ENCODE data around the gene USB1.

USB1 gene

DNA sequence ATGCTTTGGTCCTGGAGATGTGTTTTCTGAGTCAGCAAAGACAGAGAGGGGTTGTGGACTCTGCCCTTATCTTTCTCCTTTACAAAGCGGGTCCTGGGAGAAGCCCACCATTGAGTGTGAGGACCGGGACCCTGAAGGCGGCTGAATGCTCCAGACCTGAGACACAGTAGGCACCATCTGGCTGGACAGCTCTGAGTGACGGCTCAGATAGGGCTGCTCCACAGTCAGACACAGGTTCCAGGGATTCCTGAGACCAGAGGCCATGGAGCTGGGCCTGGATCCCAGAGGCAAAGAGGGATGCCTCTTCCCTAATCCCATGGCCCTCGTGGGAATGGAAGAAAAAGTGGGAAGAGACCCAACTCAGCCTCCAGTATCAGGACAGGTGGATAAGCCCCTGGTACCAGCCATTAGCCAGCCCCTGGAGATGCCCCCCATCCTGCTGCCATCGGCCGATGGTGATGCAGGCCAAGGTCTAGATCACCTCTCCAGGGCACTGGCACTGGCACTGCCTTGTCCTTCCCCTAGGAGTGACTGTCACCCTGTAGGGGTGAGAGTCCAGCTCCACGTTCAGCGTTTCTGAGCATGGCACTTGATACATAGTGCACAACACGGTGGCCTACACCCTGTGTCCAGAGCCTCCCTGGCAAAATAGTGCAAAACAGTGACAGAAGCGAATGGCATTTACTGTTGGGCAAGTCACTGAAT, 29.1 kb downstream of the USB1 start:
- H3K27ac ChIP-seq: no peak overlapping the region
- no peak for DNase-seq (ENCODE audit: low read depth, low spot score)

- H3K27ac ChIP-seq: no peak overlapping the region
- no peak for DNase-seq (ENCODE audit: low read depth, low spot score)
These were observed 30.0 kb downstream of the USB1 start for GRCh38 chr16:58031016-58031800.

GRCh38 chr16:58032710-58033293, 31.6 kb downstream of the USB1 start:
- DNase-seq (ENCODE audit: low read depth, low spot score): no peak

DNA sequence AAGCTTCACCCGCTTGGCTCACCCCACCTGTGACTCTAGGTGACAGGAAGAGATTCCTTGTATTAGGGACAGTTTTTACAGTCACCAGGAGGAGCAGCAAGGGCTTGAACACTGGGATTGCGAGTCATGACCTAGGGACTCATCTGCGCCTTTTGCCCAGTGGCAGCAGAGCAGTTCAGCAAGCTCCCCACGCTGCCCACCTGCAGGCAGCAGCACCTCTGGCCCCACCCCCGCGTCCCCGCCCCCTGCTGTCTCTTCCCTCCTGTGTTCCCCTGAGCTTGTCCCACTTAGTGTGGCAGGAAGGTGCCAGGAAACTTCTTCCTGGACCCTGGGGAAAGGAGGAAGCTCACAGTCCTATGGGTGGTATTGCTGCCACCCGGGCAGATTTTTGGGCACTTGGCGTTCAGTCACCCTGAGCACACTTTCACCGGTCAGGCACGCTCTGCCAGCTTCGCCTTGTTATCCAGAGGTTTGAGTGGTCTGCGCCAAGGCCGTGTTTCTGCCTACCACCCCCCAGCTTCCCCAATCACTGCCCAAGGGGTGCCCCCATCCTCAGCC, 33.0 kb downstream of the USB1 start:
- DNase-seq (ENCODE audit: low read depth, low spot score): no peak
- no peak overlapping the region for H3K27ac ChIP-seq

More at GRCh38 chr16:58032710-58033293, 31.6 kb downstream of the USB1 start:
- no peak overlapping the region for H3K27ac ChIP-seq

DNA sequence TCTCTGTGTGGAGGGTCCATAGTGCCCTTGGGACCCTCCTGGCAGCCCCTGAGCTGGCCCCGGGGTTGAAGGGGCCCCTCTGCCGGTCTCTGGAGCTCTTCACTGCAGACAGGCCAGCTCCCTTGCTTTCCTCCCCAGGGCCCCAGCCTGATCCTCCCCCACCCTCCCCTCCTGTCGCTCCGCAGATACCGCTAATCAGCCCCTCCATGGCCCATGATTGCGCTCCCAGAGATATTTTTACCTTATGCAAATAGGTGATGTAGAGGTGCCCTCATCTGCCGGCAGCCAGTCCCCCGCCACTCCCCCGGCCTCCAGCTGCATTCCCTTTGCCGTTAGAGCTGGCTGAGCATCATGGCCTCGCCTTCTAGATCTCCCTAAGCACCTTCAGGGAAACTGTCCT, 33.6 kb downstream of the USB1 start:
- H3K27ac ChIP-seq: no peak overlapping the region
- DNase-seq (ENCODE audit: low read depth, low spot score): no peak

DNA sequence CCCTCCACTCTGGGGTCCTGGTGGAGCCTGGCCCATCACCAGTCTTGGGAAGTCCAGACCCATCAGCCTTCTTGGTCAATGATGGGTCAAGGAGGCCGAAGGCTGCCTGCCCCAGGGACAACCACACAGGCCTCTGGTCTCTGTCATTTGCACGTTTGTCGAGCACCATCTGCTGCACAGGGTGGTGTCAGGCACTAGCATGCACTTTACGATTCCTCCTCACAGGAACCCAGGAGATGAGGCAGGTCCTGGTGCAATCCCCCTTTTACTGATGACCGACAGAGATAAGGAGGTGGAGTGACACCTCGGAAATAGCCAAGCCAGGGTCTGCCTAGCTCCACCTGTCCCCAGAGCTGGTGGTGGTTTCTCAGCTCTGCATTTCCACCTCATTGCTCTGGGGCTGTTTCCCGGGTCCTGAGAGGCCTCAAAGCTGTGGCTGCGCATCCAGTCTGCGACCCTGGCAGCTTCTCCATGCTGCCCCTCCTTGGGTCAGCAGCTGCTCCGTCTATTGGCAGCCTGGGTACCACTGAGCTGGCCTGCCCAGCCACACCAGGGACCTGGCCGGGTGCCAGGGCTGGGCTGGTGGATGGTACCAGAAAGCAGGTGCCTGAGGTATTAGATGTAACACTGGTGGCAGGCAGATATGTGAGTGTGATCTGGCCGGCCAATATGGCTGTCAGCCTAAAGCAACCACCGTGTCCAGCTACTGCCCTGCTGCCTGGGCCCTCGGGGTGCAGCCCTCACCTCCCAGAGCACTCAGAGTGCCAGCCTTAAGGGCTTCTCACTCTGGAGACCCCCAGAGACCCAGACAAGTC, 34.4 kb downstream of the USB1 start:
- no peak overlapping the region for H3K27ac ChIP-seq
- no peak for DNase-seq (ENCODE audit: low read depth, low spot score)

DNA sequence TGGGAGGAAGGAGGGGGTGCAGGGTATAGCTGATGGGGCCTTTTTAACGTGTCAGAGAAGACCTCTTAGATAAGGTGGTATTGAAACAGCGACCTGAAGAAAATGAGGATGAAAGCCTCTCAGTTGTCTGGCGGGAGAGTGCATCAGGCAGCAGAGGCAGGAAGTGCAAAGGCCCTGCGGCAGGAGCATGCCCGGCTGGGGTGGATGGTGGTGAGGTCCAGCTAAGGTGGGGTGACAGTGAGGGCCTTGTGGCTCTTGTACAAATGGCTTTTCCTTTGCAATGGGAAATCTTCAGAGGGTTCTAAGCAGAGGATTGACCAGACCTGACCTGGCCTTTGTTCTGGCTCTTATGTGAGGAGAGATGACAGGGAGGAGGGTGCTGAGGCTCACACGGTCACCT, 35.7 kb downstream of the USB1 start:
- H3K27ac ChIP-seq: no peak overlapping the region
- no peak for DNase-seq (ENCODE audit: low read depth, low spot score)

DNA sequence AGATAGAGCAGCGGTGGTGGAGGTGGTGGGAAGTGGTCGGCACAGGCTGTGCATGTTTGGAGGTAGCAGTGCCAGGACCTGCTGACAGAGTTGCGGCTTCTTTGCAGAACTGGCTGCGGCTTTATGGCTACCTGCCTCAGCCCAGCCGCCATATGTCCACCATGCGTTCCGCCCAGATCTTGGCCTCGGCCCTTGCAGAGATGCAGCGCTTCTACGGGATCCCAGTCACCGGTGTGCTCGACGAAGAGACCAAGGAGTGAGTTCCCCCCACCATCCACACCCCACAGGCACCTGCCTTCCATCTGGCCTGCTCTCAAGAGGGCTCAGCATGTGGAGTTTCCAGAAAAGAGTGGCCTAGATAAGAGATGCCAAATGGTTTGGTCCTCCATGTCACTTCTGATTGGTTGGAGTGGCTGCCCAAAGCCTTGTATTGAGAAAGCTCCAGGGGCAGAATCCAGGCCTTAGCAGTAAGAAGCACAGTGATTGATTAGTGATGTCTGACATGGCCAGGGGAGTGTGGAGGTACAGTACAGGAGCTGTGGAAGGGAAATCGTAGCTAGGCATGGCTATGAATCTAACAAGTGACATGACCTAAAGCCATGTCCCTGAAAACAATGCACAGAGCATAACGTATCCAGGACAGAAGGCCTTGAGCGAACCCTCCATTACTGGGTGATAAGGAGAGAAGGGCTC, 36.3 kb downstream of the USB1 start:
- H3K27ac ChIP-seq: no peak overlapping the region
- DNase-seq (ENCODE audit: low read depth, low spot score): no peak

- DNase-seq (ENCODE audit: low read depth, low spot score): no peak
- H3K27ac ChIP-seq: no peak overlapping the region
These were observed 37.0 kb downstream of the USB1 start for GRCh38 chr16:58038219-58038641.

DNA sequence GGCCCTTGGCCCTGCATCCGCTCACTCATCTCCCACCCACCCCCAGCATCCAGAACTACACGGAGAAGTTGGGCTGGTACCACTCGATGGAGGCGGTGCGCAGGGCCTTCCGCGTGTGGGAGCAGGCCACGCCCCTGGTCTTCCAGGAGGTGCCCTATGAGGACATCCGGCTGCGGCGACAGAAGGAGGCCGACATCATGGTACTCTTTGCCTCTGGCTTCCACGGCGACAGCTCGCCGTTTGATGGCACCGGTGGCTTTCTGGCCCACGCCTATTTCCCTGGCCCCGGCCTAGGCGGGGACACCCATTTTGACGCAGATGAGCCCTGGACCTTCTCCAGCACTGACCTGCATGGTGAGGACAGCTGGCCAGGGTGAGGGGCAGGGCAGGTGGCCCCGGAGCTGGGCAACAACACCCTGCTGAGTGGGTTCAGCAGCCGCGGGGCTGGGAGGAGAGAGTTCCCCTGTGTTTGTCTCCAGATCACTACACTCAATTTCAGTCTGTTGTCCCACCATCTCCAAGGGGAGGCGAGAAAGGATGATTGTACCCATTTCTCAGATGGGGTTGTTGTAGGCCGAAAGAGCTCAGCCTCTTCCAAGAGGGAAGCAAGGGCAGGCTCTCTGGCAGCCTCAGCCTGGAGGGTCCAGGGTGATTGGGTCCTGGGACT, 38.8 kb downstream of the USB1 start:
- no peak overlapping the region for H3K27ac ChIP-seq
- DNase-seq (ENCODE audit: low read depth, low spot score): no peak

GRCh38 chr16:58040496-58040846, 39.3 kb downstream of the USB1 start:
- no peak for DNase-seq (ENCODE audit: low read depth, low spot score)
- no peak overlapping the region for H3K27ac ChIP-seq

DNA sequence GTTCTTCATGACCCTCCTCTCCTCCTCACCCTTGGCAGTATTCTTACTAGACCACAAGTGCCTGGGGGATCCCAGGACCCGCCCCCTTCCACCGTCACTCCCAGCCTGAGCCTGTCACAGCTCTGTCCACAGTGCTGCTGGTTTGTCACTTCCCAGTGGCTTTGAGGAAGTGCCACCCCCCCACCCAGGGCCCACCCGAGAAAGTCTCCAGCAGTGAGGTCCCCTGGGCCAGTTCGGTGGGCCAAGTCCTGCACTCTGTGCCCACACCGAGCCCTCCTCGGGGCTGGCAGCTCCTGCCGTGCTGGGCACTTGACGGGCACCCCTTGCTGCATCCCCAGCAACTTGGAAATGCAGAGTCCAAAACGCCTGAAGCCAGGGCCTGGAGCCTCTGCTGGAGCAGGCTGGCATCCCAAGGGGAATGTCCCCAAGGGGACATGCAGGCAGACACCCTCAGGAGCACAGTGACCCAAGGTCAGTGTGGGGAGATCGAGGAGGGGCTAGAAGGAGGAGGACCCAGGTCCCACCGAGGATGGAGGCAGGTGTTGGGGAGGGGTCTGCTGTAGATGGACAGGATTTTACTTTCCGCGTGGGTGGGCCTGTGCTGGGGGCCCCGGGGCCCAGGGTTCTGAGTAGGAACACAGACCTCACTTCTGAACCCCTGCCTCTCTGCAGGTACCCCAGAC, 39.9 kb downstream of the USB1 start:
- no peak for DNase-seq (ENCODE audit: low read depth, low spot score)
- H3K27ac ChIP-seq: no peak overlapping the region

GRCh38 chr16:58041628-58041955, 40.4 kb downstream of the USB1 start:
- H3K27ac ChIP-seq: no peak overlapping the region
- DNase-seq (ENCODE audit: low read depth, low spot score): no peak

GRCh38 chr16:58042001-58042885, 41.0 kb downstream of the USB1 start:
- no peak overlapping the region for H3K27ac ChIP-seq

GRCh38 chr16:58042886-58043515, 41.8 kb downstream of the USB1 start:
- H3K27ac ChIP-seq: no peak overlapping the region
- DNase-seq (ENCODE audit: low read depth, low spot score): no peak

More at GRCh38 chr16:58042001-58042885, 41.0 kb downstream of the USB1 start:
- no peak for DNase-seq (ENCODE audit: low read depth, low spot score)

DNA sequence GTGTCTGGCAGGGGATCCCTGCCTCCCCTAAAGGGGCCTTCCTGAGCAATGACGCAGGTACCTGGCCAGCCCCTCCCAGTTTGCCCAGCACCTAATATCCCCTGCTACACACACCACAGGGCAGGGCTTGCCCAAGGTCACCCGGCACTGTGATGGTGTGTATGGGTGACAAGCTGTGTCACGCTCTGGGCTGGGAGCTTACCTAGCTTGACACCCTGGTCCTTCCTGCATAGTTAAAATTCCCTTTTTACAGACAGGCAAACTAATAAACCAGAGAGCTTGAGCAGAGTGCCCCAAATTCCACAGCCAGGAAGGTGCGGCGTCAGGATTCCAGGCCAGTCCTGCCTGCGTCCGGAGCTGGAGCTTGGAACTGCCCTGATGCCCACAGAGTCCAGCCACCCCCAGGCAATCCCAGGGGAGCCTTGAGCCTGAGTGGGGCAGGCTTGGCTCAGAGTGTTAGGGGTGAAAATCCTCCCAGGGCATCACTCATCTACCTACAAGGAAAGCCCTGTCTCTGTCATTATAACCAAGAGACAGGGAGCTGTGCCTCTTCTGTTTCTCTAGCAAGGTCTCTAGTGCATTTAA, 42.5 kb downstream of the USB1 start:
- H3K27ac ChIP-seq: no peak overlapping the region
- no peak for DNase-seq (ENCODE audit: low read depth, low spot score)

All from epithelial cell of prostate (primary cell).